Raji (cell line): ENCODE results near the gene LPCAT2.

Source experiments
- POLR2A ChIP-seq: IDR thresholded peaks from 2 replicates; pipeline ENCODE4 v1.6.1; 2011; ENCODE audit warnings: low read depth, low read length, control low read depth; ENCODE audit not compliant: insufficient read depth

LPCAT2 gene, protein sequence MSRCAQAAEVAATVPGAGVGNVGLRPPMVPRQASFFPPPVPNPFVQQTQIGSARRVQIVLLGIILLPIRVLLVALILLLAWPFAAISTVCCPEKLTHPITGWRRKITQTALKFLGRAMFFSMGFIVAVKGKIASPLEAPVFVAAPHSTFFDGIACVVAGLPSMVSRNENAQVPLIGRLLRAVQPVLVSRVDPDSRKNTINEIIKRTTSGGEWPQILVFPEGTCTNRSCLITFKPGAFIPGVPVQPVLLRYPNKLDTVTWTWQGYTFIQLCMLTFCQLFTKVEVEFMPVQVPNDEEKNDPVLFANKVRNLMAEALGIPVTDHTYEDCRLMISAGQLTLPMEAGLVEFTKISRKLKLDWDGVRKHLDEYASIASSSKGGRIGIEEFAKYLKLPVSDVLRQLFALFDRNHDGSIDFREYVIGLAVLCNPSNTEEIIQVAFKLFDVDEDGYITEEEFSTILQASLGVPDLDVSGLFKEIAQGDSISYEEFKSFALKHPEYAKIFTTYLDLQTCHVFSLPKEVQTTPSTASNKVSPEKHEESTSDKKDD

DNA sequence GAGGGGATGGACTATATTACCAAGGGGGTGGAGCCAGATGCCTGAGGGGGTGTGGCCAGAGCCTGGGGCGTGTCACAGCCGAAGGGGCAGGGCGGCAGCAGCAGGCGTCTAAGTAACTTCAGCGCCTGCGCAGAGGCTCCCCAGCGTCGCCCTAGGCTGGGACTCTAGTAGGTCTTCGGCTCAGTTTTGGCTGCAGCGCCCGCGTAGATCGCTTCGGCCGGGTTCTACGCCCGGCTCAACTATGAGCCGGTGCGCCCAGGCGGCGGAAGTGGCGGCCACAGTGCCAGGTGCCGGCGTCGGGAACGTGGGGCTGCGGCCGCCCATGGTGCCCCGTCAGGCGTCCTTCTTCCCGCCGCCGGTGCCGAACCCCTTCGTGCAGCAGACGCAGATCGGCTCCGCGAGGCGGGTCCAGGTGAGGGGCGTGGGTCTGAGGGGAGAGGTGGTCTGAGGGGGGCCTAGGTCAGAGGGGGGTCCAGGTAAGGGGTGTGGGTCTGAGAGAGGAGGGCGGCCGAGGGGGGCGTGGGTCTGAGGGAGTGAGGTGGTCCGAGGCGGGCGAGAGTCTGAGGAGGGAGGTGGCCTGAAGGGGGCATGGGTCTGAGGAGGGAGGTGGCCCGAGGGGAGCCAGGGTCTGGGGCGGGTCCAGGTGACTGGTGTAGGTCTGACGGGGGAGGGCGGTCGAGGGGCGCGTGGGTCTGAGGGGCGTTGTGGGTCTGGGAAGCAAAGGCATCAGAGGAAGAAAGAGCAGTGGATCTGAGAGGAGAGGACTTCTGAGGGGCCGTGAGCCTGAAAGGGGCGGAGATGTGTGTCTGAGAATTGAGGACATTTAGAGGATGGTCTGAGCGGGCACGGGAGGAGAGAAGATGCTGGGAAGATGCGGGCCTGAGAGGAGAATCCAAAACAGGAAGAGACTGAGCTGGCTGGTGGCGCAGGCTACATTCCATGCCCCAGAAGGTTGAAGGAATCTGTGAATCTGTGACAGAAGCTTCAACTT, at the start of gene LPCAT2:
TSS of gene LPCAT2 (plus strand) at position 132 of the 991 bp plus-strand sequence. CDS start at position 242, 110 bp downstream.
- no peak for TF ChIP-seq POLR2A

DNA sequence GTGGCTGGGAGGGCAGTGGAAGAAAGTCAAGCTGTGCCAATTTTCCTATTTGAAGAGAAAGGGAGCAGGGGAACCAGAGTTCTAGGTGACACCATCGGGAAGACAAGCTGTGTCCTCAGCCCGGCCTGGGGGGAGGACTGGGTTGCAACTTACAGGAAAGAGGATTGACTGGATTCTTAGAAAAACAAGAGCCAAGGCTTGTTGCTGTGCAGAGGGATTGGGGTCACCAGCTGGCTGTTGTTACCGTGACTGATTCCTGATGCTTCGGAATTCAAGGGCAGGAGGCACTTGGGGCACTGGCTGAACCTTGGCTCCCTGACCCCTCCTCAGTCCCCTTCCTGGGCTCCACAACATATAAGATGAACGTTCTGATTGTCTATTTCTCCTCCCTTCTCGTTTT, 46.6 kb upstream of the LPCAT2 start:
- TF ChIP-seq POLR2A, result no peak

DNA sequence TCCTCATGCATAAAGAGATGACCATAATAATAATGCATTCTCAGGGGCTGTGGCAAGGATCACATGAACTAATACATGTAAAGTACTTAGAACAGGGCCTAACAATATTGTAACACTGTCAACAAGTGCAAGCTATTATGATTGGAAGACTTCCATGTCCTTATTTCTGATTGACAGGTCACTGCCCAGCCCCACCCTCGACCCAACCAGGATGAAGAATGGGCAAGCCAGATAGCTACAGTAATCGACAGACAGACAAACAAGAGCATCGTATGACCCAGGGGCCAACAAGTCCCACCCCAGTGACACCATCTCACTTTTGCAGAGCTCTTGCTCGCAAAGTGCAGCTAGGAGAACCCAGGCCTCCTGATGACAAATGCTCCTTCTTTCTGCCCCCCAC, 44.5 kb upstream of the LPCAT2 start:
- no peak for TF ChIP-seq POLR2A

DNA sequence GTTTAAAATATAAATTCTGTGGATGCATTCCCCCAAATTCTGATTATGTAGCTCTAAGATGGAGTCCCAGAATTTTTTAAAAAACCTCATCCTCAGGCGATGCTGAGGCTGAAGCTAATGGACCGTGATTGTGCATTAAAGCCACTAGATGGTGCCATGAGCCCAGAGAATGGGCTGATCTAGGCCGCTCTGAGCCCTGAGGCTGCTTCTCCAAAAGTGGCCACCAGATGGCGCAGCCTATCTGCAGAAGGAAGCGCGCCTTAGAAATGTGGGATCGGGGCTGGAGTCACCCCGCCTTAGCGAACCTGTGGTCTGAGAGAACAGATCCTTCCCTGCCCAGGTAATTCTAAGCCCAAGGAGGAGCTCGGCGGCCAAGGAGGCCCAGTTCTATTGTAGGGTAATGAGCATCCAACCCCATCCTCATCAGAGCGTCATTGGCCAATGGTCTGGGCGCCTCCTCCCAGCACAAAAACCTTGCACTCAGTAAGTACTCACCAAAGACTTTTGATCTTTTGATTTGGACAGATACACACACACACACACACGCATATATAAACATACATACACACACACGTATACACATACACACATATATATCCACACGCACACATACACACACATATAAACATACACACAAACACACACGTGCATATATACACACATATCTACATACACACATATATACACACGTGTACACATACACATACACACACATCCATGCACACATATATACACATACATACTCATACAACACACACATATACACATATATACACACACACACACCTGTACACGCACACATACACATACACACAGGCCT, 43.6 kb upstream of the LPCAT2 start:
- no peak for TF ChIP-seq POLR2A

DNA sequence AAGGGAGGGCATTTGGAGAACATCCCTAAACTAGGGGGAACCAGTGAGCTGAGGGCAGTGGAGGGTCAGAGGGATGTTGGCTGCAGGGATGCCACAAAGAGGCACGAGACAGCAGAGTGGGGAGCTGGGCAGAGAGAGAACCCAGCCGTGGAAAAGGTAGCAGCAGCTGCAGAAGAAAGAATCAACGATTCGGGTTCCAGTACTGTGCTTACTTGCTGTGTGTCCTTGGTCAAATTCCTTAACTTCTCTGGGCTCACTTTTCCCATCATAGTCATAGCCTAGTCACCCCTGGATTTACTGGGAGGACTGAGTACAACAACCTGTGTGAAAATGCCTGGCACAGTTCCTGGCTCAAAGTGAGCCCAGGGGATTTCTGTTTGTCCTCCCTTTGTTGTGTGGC, 42.7 kb upstream of the LPCAT2 start:
- TF ChIP-seq POLR2A, result no peak

DNA sequence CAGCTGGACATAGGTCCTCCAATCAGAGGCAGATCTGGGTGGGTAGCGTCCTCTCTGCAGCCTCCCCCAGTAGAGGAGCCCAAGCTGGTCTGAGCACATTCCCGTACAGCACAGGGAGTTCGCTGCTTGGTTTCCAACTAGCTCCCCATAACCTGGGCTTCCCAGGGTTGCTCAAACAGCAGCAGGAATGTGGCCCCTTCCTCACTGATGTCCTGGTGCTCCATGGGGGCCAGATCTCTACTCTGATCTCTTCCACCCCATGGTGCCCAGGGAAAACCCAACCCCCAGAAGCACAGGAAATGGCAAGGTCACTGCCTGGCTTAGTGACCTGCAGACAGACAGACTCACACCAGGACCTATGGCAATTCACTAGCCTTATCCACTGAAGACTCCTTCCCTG, 41.0 kb upstream of the LPCAT2 start:
- no peak for TF ChIP-seq POLR2A

DNA sequence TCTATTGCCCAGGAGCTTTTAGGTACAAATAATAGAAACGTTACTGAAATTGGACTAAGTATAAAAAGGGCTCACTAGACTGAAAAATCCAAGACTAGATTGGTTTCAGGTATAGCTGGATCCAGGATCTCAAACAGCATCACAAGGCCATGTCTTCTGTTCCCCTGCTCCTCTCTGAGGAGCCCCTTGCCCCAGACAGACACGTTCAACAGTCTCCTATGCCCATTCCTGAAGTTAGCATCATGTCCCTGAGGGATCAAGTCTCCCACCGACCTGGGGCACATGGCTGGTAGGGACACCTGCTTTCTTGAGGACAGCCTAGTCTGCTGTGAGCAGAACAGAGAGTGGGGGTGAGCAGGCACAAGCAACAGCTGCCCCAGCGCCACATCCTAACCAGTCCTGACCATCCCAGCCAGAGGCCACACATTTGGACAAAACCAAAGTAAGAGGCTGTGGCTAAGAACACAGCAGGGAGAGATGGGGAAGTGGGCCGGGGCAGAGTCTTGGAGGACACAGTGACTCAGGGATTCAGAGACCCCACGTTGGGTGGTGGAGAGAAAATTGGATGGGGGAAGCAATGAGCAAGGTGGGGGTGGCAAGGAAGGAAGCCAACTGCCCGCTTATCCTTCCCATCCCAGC, 40.4 kb upstream of the LPCAT2 start:
- TF ChIP-seq POLR2A, result no peak

DNA sequence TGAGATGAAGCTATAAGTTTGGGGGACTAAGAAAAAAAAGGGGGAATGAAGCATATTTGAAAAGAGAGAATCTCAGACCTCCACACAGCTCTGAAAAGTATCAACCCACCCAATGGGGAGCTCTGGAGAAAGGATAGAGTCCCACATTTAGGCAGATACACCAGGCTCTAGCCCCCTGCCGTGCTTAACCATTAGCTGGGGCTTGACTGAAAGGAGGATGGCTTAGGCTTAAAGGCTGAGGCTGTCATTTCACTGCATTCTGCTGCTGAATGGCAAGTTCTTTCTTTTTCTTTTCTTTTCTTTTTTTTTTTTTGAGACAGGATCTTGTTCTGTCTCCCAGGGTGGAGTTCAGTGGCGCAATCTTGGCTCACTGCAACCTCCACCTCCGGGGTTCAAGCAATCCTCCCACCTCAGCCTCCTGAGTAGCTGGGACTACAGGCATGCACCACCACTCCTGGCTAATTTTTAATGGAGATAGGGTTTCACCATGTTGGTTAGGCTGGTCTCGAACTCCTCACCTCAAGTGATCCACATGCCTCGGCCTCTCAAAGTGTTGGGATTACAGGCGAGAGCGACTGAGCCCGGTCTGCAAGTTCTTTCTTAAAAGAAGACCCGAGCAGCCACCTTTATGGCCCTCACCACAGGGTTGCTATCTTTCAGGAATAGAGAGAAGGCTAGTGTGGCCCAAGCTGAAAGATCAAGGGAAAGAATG, 38.9 kb upstream of the LPCAT2 start:
- no peak for TF ChIP-seq POLR2A

DNA sequence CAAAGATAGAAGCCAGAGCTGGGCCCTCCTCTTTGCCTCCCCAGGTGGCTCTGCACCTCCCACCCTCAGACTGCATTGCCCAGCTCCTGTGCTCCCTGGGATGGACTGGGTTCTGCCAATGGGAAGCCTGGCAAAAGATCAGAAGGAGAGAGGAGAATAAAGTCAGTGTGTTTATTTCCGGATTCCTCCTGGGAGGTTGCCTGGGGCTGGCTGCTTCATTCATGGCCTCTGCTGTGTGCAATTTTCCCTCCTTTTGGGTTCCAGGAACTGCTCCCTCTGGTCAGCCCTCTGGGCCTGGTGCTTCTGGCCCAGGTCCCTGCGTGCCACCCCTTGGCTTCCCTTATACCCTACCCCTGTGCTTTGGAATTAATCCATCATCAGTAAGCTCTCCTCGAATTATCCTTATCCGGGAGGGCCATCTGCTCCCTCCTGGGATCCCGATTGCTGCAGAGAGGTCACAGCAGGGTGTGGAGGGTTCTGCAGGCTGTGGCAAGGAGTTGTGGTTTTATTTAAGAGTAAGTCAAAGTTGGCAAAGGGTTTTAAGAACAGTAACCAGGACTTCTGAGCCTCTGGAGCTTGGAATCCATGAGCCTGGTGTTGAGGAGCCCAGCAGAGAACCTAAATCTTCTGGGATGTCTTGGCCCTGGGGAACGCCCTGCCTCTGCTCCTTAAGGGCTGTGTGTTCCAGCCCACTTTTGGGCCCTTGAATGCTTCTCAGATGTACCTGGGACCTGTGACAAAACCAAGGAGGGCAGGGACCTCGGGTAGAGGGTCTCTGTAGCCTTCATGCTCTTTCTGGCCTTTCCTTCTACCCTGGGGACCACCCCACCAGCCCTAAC, 38.1 kb upstream of the LPCAT2 start:
- no peak for TF ChIP-seq POLR2A

DNA sequence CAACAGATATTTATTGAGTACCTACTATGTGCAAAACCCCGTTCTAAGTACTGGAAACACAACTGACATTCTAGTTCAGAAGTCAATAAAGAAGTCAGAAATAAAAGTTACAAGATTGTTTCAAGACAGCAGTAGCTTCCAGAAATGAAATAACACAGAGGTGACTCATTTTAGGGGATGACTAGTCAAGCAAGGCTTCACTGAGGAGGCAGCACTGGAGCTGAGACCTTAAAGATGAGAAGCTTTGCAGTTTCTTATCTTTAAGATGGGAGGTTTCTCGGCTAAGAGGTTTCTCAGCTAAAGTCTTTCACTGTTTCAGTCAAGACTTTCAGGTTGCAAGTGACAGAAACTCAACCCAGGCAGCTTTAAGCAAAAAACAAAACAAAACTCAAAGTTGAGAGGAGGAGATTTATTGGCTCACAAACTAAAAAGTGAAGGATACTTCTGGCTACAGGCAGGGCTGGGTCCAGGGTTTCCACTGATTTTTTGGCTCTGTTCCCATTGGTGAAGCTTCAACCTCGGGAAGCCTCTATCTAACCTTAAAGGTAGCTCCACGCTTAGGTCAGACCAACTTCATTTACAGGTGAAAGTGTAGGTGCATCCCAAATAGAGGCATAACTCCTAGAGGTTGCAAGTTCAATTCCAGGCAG, 37.3 kb upstream of the LPCAT2 start:
- TF ChIP-seq POLR2A, result no peak

DNA sequence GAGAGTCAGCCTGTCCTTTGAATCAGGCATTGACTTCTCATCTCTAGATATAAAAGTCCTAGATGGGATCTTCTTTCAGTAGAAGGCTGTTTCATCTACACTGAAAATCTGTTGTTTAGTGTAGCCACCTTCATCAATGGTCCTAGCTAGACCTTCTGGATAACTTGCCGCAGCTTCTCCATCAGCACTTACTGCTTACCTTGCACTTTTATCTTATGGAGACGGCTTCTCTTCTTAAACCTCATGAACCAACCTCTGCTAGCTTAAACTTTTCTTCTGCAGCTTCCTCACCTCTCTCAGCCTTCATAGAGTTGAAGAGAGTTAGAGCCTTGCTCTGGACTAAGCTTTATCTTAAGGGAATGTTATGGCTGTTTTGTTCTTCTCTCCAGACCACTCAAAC, 35.3 kb upstream of the LPCAT2 start:
- no peak for TF ChIP-seq POLR2A

DNA sequence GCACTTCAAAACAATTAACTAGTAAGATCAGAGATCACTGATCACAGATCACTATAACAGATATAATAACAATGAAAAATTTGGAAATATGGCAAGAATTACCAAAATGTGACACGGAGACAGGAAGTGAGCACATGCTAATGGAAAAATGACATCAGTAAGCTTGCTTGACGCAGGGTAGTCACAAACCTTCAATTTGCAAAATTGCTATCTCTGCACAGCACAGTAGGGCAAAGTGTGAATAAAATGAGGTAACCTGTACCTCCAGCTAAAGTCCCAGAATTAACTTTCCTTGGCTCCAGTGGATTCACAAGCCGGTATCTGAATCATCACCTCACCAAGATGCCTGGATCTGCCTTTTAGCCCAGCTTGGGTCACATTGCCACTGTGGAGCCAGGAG, 34.1 kb upstream of the LPCAT2 start:
- TF ChIP-seq POLR2A, result no peak
